Sigmoid colon (tissue), 7 donors: ENCODE results near the gene IMMP2L. TPM values are rescaled to one million over a fixed set of nuclear protein-coding genes. Genes with fewer than 3 reads are reported as not detected.
"Not testable (repeated sequence)": the region's sequence is repeated elsewhere in the genome, so short reads cannot be mapped to it uniquely, and the experiment has no call there.

Source experiments
- DNase-seq: peaks from one replicate; pipeline ENCODE4 v3.0.0-alpha.2; 2019
- H3K27ac ChIP-seq, 4 donors: fragments of 200-600 bp; sonication (generic); one replicate each; pipeline ENCODE4 v1.5.1; 2016 to 2019; ENCODE audit warnings: mild to moderate bottlenecking in 1 of 4
- H3K27me3 ChIP-seq, 3 donors: fragments of 200-600 bp; sonication (generic); one replicate each; pipeline ENCODE4 v1.5.1; 2019; ENCODE audit warnings: mild to moderate bottlenecking in 1 of 3
- H3K36me3 ChIP-seq, 4 donors: fragments of 200-600 bp; sonication (generic); one replicate each; pipeline ENCODE4 v1.5.1; 2016 to 2019
- H3K4me1 ChIP-seq, 4 donors: fragments of 200-600 bp; sonication (generic); one replicate each; pipeline ENCODE4 v1.5.1; 2017 to 2019
- H3K4me3 ChIP-seq, 4 donors: fragments of 200-600 bp; sonication (generic); one replicate each; pipeline ENCODE4 v1.5.1; 2017 to 2019; ENCODE audit warnings: mild to moderate bottlenecking in 2 of 4, moderate library complexity in 1 of 4
- H3K9me3 ChIP-seq, 4 donors: fragments of 200-600 bp in 3 of 4; sonication (generic) in 3 of 4; one replicate each; pipeline versions ENCODE4 v1.5.1 to v1.6.1; 2013 to 2019
- EP300 ChIP-seq, 4 donors: sonication (generic); formaldehyde crosslinking; IDR thresholded peaks; one replicate each; pipeline ENCODE4 v1.6.1; 2017; ENCODE audit warnings: antibody characterized with exemption in 4 of 4
- POLR2A ChIP-seq, 2 donors: fragments of 450-650 bp; IDR thresholded peaks; one replicate each; pipeline ENCODE4 v1.6.1; 2016; ENCODE audit warnings: antibody characterized with exemption in 2 of 2, mild to moderate bottlenecking in 2 of 2, moderate library complexity in 2 of 2
- POLR2AphosphoS5 ChIP-seq, 4 donors: sonication (generic); formaldehyde crosslinking; IDR thresholded peaks; one replicate each; pipeline ENCODE4 v1.6.1; 2017; ENCODE audit warnings: antibody characterized with exemption in 4 of 4
- WGBS, 2 donors: extraction: QIAGEN DNeasy Blood & Tissue Kit; methylation state at CpG; one replicate each; pipeline ENCODE4 v1.1.7; 2013; 5-methylcytosine and 5-hydroxymethylcytosine counted together
- intact Hi-C: fragments of 100-400 bp; cut with DNase I; formaldehyde crosslinking; loops from one replicate; pipeline ENCODE4 v1.15.1; 2023
- polyA plus RNA-seq, 3 donors: library from polyadenylated mRNA; stranded (reverse); fragments of 200-250 nt; gene quantifications; one replicate each; pipeline ENCODE4 v1.2.3, GENCODE V29; 2013
- total RNA-seq, 4 donors: library from RNA; depleted of rRNA; stranded (reverse); fragments of >200 nt; gene quantifications; one replicate each; pipeline ENCODE4 v1.1.0, GENCODE V29; 2016
- TF ChIP-seq, protein P1 (sequence below), 4 experiments: fragments of 450-650 bp in 3 of 4; fragments of 200-600 bp in 1 of 4; IDR thresholded peaks; one replicate each; pipeline ENCODE4 v1.5.1; 2016 to 2019; ENCODE audit warnings: antibody characterized with exemption in 4 of 4, mild to moderate bottlenecking in 3 of 4, moderate library complexity in 2 of 4
- donor health status: healthy with polysubstance abuse.
- donor health status: Bipolar disorder and iron deficiency.
- donor health status: healthy.

IMMP2L gene
- total and polyA plus RNA-seq, 7 donors: 2.5 to 57.9 (median 18.5) TPM

GRCh38 chr7:111261496-111261895 is 300.8 kb downstream of the IMMP2L start:
- intact Hi-C loops: no loop called here
- H3K4me3 ChIP-seq: no peak overlapping the region
- H3K27me3 ChIP-seq: no peaks in the 10 kb centered on the region
- H3K27ac ChIP-seq: no peak overlapping the region
- H3K9me3 ChIP-seq: no peaks in the 10 kb centered on the region
- DNase-seq: no peak
- TF ChIP-seq EP300 (IDR thresholded peaks at IDR 0.05): no peak
- TF ChIP-seq, protein P1, sequence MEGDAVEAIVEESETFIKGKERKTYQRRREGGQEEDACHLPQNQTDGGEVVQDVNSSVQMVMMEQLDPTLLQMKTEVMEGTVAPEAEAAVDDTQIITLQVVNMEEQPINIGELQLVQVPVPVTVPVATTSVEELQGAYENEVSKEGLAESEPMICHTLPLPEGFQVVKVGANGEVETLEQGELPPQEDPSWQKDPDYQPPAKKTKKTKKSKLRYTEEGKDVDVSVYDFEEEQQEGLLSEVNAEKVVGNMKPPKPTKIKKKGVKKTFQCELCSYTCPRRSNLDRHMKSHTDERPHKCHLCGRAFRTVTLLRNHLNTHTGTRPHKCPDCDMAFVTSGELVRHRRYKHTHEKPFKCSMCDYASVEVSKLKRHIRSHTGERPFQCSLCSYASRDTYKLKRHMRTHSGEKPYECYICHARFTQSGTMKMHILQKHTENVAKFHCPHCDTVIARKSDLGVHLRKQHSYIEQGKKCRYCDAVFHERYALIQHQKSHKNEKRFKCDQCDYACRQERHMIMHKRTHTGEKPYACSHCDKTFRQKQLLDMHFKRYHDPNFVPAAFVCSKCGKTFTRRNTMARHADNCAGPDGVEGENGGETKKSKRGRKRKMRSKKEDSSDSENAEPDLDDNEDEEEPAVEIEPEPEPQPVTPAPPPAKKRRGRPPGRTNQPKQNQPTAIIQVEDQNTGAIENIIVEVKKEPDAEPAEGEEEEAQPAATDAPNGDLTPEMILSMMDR (IDR thresholded peaks at IDR 0.05): no peak
- TF ChIP-seq POLR2A (IDR thresholded peaks at IDR 0.05): no peak
- TF ChIP-seq POLR2AphosphoS5 (IDR thresholded peaks at IDR 0.05): no peak
- no peaks in the 10 kb centered on the region for H3K36me3 ChIP-seq
- H3K4me1 ChIP-seq: peaks cover 0 to 6% (median 0%) of the 10 kb centered on the region in 4 donors
- 87 to 91% methylated on average over 3 of the region's 3 CpGs for WGBS, 2 donors

DNA sequence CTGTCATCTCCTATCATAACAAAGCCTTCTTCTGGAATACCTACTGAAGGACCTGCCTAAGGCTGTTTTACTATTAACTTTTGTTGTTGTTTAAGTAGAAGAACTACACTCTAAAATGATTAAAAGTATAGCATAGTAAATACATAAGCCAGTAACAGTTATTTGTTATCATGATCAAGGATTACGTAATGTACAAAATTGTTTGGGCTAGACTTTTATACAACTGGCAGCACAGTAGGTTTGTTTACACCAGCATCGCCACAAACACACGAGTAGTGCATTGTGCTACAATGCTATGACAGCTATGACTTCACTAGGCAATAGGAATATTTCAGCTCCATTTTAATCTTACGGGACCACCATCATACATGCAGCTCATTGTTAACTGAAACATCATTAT is 302.3 kb downstream of the IMMP2L start:
- no peak for DNase-seq
- TF ChIP-seq POLR2A (IDR thresholded peaks at IDR 0.05): no peak
- TF ChIP-seq POLR2AphosphoS5 (IDR thresholded peaks at IDR 0.05): no peak
- no peak for TF ChIP-seq EP300 (IDR thresholded peaks at IDR 0.05)
- TF ChIP-seq, protein P1 (IDR thresholded peaks at IDR 0.05): no peak
- intact Hi-C loops: no loop called here
- H3K27me3 ChIP-seq: no peaks in the 10 kb centered on the region
- no peak overlapping the region for H3K27ac ChIP-seq
- 92 to 93% methylated on average over 4 of the region's 4 CpGs for WGBS, 2 donors
- no peaks in the 10 kb centered on the region for H3K36me3 ChIP-seq
- H3K4me1 ChIP-seq: peaks cover 0 to 6% (median 0%) of the 10 kb centered on the region in 4 donors
- no peak overlapping the region for H3K4me3 ChIP-seq
- no peaks in the 10 kb centered on the region for H3K9me3 ChIP-seq

GRCh38 chr7:111256391-111256790 is 305.9 kb downstream of the IMMP2L start:
- TF ChIP-seq POLR2AphosphoS5 (IDR thresholded peaks at IDR 0.05) (no peak), EP300 (IDR thresholded peaks at IDR 0.05) (no peak), POLR2A (IDR thresholded peaks at IDR 0.05) (no peak)
- TF ChIP-seq, protein P1 (IDR thresholded peaks at IDR 0.05): no peak
- H3K36me3 ChIP-seq: no peaks in the 10 kb centered on the region
- no peaks in the 10 kb centered on the region for H3K4me1 ChIP-seq
- no peak overlapping the region for H3K4me3 ChIP-seq
- no peak for DNase-seq
- H3K27ac ChIP-seq: no peak overlapping the region
- 80 to 84% methylated on average over 1 of the region's 1 CpG for WGBS, 2 donors
- H3K9me3 ChIP-seq: no peaks in the 10 kb centered on the region
- H3K27me3 ChIP-seq: no peaks in the 10 kb centered on the region
- intact Hi-C loops: no loop called here

DNA sequence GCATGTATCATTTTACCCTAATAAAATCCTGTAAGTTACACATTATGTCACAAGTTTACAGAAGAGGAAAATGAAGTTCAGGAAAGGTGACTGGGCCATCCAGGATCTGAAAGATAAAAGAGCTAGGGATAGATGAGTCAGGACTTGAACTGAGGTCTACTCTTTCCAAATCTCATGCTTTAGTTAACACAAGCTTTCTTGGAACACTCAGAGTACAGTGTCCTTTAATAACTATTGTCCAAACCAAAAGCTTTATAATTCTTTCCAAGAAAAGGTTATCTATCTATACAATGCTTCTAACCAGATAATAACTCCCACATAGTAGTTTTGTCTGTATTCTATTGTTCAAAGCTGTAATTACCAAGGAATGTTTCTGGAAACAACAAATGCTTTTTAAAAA is 306.7 kb downstream of the IMMP2L start:
- TF ChIP-seq POLR2A (IDR thresholded peaks at IDR 0.05): no peak
- no peak for TF ChIP-seq POLR2AphosphoS5 (IDR thresholded peaks at IDR 0.05)
- TF ChIP-seq, protein P1 (IDR thresholded peaks at IDR 0.05): no peak
- TF ChIP-seq EP300 (IDR thresholded peaks at IDR 0.05): no peak
- Histone ChIP-seq H3K4me1 (no peaks in the 10 kb centered on the region), H3K4me3 (no peak overlapping the region), H3K27me3 (no peaks in the 10 kb centered on the region), H3K36me3 (no peaks in the 10 kb centered on the region), H3K9me3 (no peaks in the 10 kb centered on the region), H3K27ac (no peak overlapping the region)
- no peak for DNase-seq
- intact Hi-C loops: no loop called here

- H3K4me3 ChIP-seq, H3K9me3 ChIP-seq, H3K4me1 ChIP-seq, H3K27me3 ChIP-seq, DNase-seq, H3K27ac ChIP-seq, H3K36me3 ChIP-seq, intact Hi-C loops: not testable (repeated sequence)
- WGBS, 2 donors: 93 to 94% methylated on average over 3 of the region's 3 CpGs
Observed at GRCh38 chr7:111251365-111251764, 310.9 kb downstream of the IMMP2L start.

DNA sequence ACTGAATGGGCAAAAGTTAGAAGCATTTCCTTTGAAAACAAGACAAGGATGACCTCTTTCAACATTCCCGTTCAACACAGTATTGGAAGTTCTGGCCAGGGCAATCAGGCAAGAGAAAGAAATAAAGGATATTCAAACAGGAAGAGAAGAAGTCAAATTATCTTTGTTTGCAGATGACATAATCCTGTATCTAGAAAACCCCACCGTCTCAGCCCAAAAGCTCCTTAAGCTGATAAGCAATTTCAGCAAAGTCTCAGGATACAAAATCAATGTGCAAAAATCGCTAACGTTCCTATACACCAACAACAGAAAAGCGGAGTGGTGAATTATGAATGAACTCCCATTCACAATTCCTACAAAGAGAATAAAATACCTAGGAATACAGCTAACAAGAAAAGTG is 312.5 kb downstream of the IMMP2L start:
- 95% methylated on average over 5 of the region's 5 CpGs for WGBS, 2 donors
- H3K4me3 ChIP-seq, H3K36me3 ChIP-seq, H3K9me3 ChIP-seq, H3K27me3 ChIP-seq, H3K4me1 ChIP-seq, DNase-seq, H3K27ac ChIP-seq, intact Hi-C loops: not testable (repeated sequence)
